Measurements from ENCODE around the gene CLN5.

DNA sequence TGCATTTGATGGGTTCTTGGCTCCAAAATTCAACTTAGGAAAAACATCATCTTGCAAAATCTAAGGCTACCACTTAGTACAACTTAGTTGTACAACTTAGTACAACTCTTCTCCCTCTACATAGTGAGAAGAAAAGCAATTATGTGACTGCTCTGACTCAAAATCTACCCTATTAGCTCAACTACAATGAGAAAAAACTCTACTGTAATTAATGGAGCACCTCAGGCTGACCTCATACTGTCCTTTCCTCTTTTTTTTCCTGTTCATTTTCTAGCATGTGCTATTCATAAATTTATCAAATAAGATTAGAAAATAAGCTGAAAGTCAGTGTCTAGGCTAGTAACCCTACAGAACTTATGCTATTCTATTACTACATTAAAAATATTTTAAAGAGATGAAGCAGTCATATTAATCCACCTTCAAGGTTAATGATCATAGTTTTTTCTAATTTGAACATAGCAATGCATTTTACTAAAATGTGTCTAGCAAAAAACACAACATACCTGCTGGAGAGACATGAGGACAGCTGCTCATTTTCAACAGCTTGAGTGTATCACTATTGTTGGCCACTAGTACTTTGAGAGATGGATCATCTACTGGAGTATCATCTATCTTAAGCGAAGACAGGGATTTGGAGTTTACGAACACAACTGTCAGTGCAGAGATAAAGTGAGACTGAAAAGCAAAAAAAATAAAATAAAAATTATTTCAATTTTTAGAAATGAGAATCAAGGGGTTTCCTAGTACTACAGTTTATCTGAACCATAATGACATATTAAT lies 23.2 kb downstream of the CLN5 start:
- TF ChIP-seq, protein P1, sequence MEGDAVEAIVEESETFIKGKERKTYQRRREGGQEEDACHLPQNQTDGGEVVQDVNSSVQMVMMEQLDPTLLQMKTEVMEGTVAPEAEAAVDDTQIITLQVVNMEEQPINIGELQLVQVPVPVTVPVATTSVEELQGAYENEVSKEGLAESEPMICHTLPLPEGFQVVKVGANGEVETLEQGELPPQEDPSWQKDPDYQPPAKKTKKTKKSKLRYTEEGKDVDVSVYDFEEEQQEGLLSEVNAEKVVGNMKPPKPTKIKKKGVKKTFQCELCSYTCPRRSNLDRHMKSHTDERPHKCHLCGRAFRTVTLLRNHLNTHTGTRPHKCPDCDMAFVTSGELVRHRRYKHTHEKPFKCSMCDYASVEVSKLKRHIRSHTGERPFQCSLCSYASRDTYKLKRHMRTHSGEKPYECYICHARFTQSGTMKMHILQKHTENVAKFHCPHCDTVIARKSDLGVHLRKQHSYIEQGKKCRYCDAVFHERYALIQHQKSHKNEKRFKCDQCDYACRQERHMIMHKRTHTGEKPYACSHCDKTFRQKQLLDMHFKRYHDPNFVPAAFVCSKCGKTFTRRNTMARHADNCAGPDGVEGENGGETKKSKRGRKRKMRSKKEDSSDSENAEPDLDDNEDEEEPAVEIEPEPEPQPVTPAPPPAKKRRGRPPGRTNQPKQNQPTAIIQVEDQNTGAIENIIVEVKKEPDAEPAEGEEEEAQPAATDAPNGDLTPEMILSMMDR (IDR thresholded peaks at IDR 0.05; ENCODE audit: low read depth, low read length): no peak
- no peak for TF ChIP-seq EZH2phosphoT487 (IDR thresholded peaks at IDR 0.05; ENCODE audit: low read depth)

Data from OCI-LY3 (cell line).